ENCODE measurements around the gene PDCD2L. TPM values are rescaled to one million over a fixed set of nuclear protein-coding genes. Genes with fewer than 3 reads are reported as not detected.

The PDCD2L gene
- total and polyA plus RNA-seq, 10 of the 15 experiments (the other 5 are each of a cell fraction or from before 2014, with no cell fraction given), result 7.2 to 41.3 (median 26.9) TPM

DNA sequence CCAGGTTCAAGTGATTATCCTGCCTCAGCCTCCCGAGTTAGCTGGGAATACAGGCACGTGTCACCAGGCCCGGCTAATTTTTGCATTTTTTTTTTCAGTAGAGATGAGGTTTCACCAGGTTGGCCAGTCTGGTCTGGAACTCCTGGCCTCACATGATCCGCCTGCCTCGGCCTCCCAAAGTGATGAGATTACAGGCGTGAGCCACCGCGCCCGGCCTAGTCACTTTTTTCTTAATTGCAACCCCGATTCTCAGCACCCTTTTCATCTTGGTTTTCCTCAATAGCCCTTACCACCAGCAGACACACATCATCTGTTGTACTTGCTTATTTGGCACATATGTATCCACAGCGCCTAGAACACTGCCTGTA is 39.8 kb upstream of the PDCD2L start:
- TF ChIP-seq, protein P1, sequence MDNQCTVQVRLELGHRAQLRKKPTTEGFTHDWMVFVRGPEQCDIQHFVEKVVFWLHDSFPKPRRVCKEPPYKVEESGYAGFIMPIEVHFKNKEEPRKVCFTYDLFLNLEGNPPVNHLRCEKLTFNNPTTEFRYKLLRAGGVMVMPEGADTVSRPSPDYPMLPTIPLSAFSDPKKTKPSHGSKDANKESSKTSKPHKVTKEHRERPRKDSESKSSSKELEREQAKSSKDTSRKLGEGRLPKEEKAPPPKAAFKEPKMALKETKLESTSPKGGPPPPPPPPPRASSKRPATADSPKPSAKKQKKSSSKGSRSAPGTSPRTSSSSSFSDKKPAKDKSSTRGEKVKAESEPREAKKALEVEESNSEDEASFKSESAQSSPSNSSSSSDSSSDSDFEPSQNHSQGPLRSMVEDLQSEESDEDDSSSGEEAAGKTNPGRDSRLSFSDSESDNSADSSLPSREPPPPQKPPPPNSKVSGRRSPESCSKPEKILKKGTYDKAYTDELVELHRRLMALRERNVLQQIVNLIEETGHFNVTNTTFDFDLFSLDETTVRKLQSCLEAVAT (IDR thresholded peaks at IDR 0.05), result peak; percentile 95
- TF ChIP-seq SMAD5 (IDR thresholded peaks at IDR 0.05; ENCODE audit: low read depth), result no peak
- ATAC-seq (no peak), FAIRE-seq (no peak), DNase-seq (ENCODE audit: low read depth, low spot score) (no peak)
- Histone ChIP-seq H3K27me3 (replicated peaks in 1 of 2; ENCODE audit: control insufficient read depth in 2 of 2, insufficient read depth in 2 of 2, low read length in 1 of 2) (no peaks in the 10 kb centered on the region), H3K4me1 (ENCODE audit: control insufficient read depth, insufficient read depth, low read length) (peaks cover 22% of the 10 kb centered on the region), H3K4me3 (peak overlapping the region; percentile 73), H3K4me2 (ENCODE audit: control insufficient read depth, insufficient read depth) (peak overlapping the region; percentile 96), H4K20me1 (ENCODE audit: control insufficient read depth, insufficient read depth) (peaks cover 4% of the 10 kb centered on the region; the same call in 1 of the 2 replicates), H3K27ac (ENCODE audit: control insufficient read depth, insufficient read depth) (peak overlapping the region; percentile 43; the same call in 1 of the 2 replicates), H3K9ac (ENCODE audit: control insufficient read depth, insufficient read depth, low read length) (peak overlapping the region; percentile 49; the same call in 1 of the 2 replicates), H2AFZ (ENCODE audit: control insufficient read depth, low read depth, low read length) (peak overlapping the region; percentile 86), H3K9me3 (replicated peaks; ENCODE audit: control insufficient read depth, insufficient read depth, low read length) (no peaks in the 10 kb centered on the region), H3K36me3 (ENCODE audit: control insufficient read depth in 2 of 2, insufficient read depth in 2 of 2, low read length in 1 of 2) (peaks cover 6 to 24% of the 10 kb centered on the region in 2 experiments), H3K79me2 (ENCODE audit: control insufficient read depth, insufficient read depth, low read length) (peaks cover 44% of the 10 kb centered on the region)
- in situ Hi-C loops (cut with MboI), result no loop called here
- CTCF ChIA-PET, result no interaction called here
- SMC1A ChIA-PET (ENCODE audit: uncharacterized antibody, unreplicated experiment), result interaction anchor here (1.1 to 1.2 kb wide), 3 partner anchors 8 to 67 kb away, joined by 3 to 5 read pairs (median 3); no protein-coding TSS in a partner anchor
- BruUV-seq (replicated peaks), result no TSS peak
- POLR2A ChIA-PET, result interaction anchor here (0.6 to 1.0 kb wide), 2 partner anchors 30 to 124 kb away, joined by 3 to 4 read pairs; no protein-coding TSS in a partner anchor
- intact Hi-C loops (cut with micrococcal nuclease; ENCODE audit: unreplicated experiment), result no loop called here
- RAD21 ChIA-PET (ENCODE audit: unreplicated experiment), result interaction anchor here (1.3 kb wide), 2 partner anchors 66 to 68 kb away, joined by 4 to 5 read pairs; no protein-coding TSS in a partner anchor
- WGBS (ENCODE audit: insufficient coverage, insufficient replicate concordance, low lambda C conversion rate, missing lambda C conversion rate), result 74% methylated on average over 11 of the region's 11 CpGs

- H3K4me3 ChIP-seq, result peak within 1 kb of the TSS; percentile 100
- ATAC-seq (peak; percentile 95), DNase-seq (ENCODE audit: low read depth, low spot score) (no peak), FAIRE-seq (no peak)
- WGBS (ENCODE audit: insufficient coverage, insufficient replicate concordance, low lambda C conversion rate, missing lambda C conversion rate), result 3% methylated on average over 43 of the region's 67 CpGs
- CTCF ChIA-PET, result interaction anchor here (1.4 kb wide), 1 partner anchor 19 kb away, joined by 3 read pairs; no protein-coding TSS in a partner anchor
- SMC1A ChIA-PET (ENCODE audit: uncharacterized antibody, unreplicated experiment), result interaction anchor here (1.1 to 1.2 kb wide), 4 partner anchors 9 to 67 kb away, joined by 3 to 5 read pairs (median 3); no protein-coding TSS in a partner anchor
- POLR2A ChIA-PET, result interaction anchor here (0.6 to 1.0 kb wide), 2 partner anchors 30 to 123 kb away, joined by 3 to 4 read pairs; no protein-coding TSS in a partner anchor
- peaks cover 42% of the 10 kb centered on the region for H3K79me2 ChIP-seq (ENCODE audit: control insufficient read depth, insufficient read depth, low read length)
- no peaks in the 10 kb centered on the region for H3K27me3 ChIP-seq (replicated peaks in 1 of 2; ENCODE audit: control insufficient read depth in 2 of 2, insufficient read depth in 2 of 2, low read length in 1 of 2)
- RAD21 ChIA-PET (ENCODE audit: unreplicated experiment), result interaction anchor here (0.9 to 1.3 kb wide), 3 partner anchors 65 to 132 kb away, joined by 3 to 5 read pairs (median 4); no protein-coding TSS in a partner anchor
- H3K4me2 ChIP-seq (ENCODE audit: control insufficient read depth, insufficient read depth), result peak within 1 kb of the TSS; percentile 96
- peak within 1 kb of the TSS; percentile 74 for H3K27ac ChIP-seq (ENCODE audit: control insufficient read depth, insufficient read depth)
- peaks cover 19% of the 10 kb centered on the region for H3K4me1 ChIP-seq (ENCODE audit: control insufficient read depth, insufficient read depth, low read length)
- BruUV-seq (replicated peaks), result no TSS peak
- no peaks in the 10 kb centered on the region for H3K9me3 ChIP-seq (replicated peaks; ENCODE audit: control insufficient read depth, insufficient read depth, low read length)
- in situ Hi-C loops (cut with MboI) (no loop called here), intact Hi-C loops (cut with micrococcal nuclease; ENCODE audit: unreplicated experiment) (no loop called here)
- peak within 1 kb of the TSS; percentile 86 for H2AFZ ChIP-seq (ENCODE audit: control insufficient read depth, low read depth, low read length)
- peaks cover 8 to 27% of the 10 kb centered on the region in 2 experiments for H3K36me3 ChIP-seq (ENCODE audit: control insufficient read depth in 2 of 2, insufficient read depth in 2 of 2, low read length in 1 of 2)
- H3K9ac ChIP-seq (ENCODE audit: control insufficient read depth, insufficient read depth, low read length), result peak within 1 kb of the TSS; percentile 87
- peaks cover 4% of the 10 kb centered on the region; the same call in 1 of the 2 replicates for H4K20me1 ChIP-seq (ENCODE audit: control insufficient read depth, insufficient read depth)
- TF ChIP-seq CHD2 (IDR thresholded peaks at IDR 0.05; ENCODE audit: borderline replicate concordance, low read depth, low read length), result no peak
- peak; percentile 51; the same call in 1 of the 2 replicates for TF ChIP-seq GATAD2B (conservative IDR thresholded peaks at IDR 0.05; ENCODE audit: low read depth)
- TF ChIP-seq TCF3 (IDR thresholded peaks at IDR 0.05; ENCODE audit: borderline replicate concordance, insufficient read depth, low read depth, low read length), result peak; percentile 46; the same call in 1 of the 2 replicates
- TF ChIP-seq, protein P2, sequence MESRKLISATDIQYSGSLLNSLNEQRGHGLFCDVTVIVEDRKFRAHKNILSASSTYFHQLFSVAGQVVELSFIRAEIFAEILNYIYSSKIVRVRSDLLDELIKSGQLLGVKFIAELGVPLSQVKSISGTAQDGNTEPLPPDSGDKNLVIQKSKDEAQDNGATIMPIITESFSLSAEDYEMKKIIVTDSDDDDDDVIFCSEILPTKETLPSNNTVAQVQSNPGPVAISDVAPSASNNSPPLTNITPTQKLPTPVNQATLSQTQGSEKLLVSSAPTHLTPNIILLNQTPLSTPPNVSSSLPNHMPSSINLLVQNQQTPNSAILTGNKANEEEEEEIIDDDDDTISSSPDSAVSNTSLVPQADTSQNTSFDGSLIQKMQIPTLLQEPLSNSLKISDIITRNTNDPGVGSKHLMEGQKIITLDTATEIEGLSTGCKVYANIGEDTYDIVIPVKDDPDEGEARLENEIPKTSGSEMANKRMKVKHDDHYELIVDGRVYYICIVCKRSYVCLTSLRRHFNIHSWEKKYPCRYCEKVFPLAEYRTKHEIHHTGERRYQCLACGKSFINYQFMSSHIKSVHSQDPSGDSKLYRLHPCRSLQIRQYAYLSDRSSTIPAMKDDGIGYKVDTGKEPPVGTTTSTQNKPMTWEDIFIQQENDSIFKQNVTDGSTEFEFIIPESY (IDR thresholded peaks at IDR 0.05), result no peak
- TF ChIP-seq SIN3A (IDR thresholded peaks at IDR 0.05; ENCODE audit: low read depth, low read length), result peak; percentile 75; the same call in 1 of the 2 replicates
- TF ChIP-seq POLR2AphosphoS5 (IDR thresholded peaks at IDR 0.05; ENCODE audit: low read length), result peak; percentile 75; the same call in 1 of the 2 replicates
- TF ChIP-seq, protein P3, sequence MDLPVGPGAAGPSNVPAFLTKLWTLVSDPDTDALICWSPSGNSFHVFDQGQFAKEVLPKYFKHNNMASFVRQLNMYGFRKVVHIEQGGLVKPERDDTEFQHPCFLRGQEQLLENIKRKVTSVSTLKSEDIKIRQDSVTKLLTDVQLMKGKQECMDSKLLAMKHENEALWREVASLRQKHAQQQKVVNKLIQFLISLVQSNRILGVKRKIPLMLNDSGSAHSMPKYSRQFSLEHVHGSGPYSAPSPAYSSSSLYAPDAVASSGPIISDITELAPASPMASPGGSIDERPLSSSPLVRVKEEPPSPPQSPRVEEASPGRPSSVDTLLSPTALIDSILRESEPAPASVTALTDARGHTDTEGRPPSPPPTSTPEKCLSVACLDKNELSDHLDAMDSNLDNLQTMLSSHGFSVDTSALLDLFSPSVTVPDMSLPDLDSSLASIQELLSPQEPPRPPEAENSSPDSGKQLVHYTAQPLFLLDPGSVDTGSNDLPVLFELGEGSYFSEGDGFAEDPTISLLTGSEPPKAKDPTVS (IDR thresholded peaks at IDR 0.05; ENCODE audit: low read depth, low read length), result no peak
- TF ChIP-seq YY1 (IDR thresholded peaks at IDR 0.05; ENCODE audit: low read depth, low read length), result peak; percentile 76
Measured at GRCh38 chr19:34364830-34365462, 39.3 kb upstream of the PDCD2L start, which contains the start of gene GPI. TSS of gene GPI (plus strand) at chr19:34365196. CDS start at chr19:34365267, 71 bp downstream.
